H1 (cell line): ENCODE results near the gene AIMP1. TPM values are rescaled to one million over a fixed set of nuclear protein-coding genes. Genes with fewer than 3 reads are reported as not detected.

Experiments used
- polyA plus RNA-seq, 7 experiments: library from polyadenylated mRNA; depleted of rRNA in 3 of 7; stranded (reverse) in 5 of 7; unstranded in 2 of 7; fragments of >200 nt in 5 of 7; fragments of 200-250 nt in 2 of 7; gene quantifications; 1 replicate in 5 of 7; 2 replicates in 1 of 7; 4 replicates in 1 of 7; pipeline versions ENCODE4 v1.2.1 to v1.2.3, GENCODE V29; 2011 to 2013; ENCODE audit warnings: missing spikeins in 2 of 7, mixed read lengths in 2 of 7
- total RNA-seq: library from RNA; stranded (reverse); fragmentation: NEBNext Ultra II Directional; extraction: Animal tissue kit (Norgen Biotek cat#: 25700); gene quantifications from 2 replicates; pipeline ENCODE4 v1.2.1, GENCODE V29; 2021
- TF ChIP-seq, protein P1 (sequence below): IDR thresholded peaks from 2 replicates; pipeline ENCODE4 v1.6.1; 2012; ENCODE audit warnings: low read length, inconsistent platforms

The AIMP1 gene
- total and polyA plus RNA-seq, 2 of the 8 experiments (the other 6 are each of a cell fraction or from before 2014, with no cell fraction given): 7.9 to 54.6 TPM

DNA sequence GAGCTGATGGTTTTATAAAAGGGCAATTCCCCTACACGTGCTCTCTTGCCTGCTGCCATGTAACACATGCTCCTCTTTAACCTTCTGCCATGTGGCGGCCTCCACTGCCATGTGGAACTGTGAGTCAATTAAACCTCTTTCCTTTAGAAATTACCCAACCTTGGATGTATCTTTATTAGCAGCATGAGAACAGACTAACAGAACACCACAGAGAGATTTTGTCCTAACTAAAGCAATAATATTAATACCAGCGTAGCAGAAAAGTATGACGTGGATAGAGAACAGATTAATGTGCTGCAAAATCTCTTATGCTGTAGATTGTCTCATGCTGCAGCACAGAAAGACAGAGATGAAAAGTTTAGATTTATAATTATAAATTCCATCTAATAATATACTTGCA, 23.1 kb downstream of the AIMP1 start (continued):
- TF ChIP-seq, protein P1, sequence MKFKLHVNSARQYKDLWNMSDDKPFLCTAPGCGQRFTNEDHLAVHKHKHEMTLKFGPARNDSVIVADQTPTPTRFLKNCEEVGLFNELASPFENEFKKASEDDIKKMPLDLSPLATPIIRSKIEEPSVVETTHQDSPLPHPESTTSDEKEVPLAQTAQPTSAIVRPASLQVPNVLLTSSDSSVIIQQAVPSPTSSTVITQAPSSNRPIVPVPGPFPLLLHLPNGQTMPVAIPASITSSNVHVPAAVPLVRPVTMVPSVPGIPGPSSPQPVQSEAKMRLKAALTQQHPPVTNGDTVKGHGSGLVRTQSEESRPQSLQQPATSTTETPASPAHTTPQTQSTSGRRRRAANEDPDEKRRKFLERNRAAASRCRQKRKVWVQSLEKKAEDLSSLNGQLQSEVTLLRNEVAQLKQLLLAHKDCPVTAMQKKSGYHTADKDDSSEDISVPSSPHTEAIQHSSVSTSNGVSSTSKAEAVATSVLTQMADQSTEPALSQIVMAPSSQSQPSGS: no peak
